ENCODE measurements around the gene BRD3OS. TPM values are rescaled to one million over a fixed set of nuclear protein-coding genes. Genes with fewer than 3 reads are reported as not detected.

Gene BRD3OS
- total and polyA plus RNA-seq, 10 of the 15 experiments (the other 5 are each of a cell fraction or from before 2014, with no cell fraction given) = 2.1 to 13.7 (median 10.7) TPM

- no peak for ATAC-seq
- CTCF ChIA-PET = no interaction called here
Measured at GRCh38 chr9:134032456-134033222, 7.4 kb downstream of the BRD3OS start.

More at GRCh38 chr9:134032456-134033222, 7.4 kb downstream of the BRD3OS start:
- H3K27me3 ChIP-seq (replicated peaks in 1 of 2; ENCODE audit: control insufficient read depth in 2 of 2, insufficient read depth in 2 of 2, low read length in 1 of 2) = no peaks in the 10 kb centered on the region
- H3K4me3 ChIP-seq = no peak overlapping the region
- intact Hi-C loops (cut with micrococcal nuclease; ENCODE audit: unreplicated experiment) (no loop called here), in situ Hi-C loops (cut with MboI) (no loop called here)
- no peak overlapping the region for H3K4me2 ChIP-seq (ENCODE audit: control insufficient read depth, insufficient read depth)
- RAD21 ChIA-PET (ENCODE audit: unreplicated experiment) = no interaction called here
- H3K36me3 ChIP-seq (ENCODE audit: control insufficient read depth in 2 of 2, insufficient read depth in 2 of 2, low read length in 1 of 2) = peaks cover 0 to 17% of the 10 kb centered on the region in 2 experiments; a peak in 3 of 4 replicates
- FAIRE-seq (no peak), DNase-seq (ENCODE audit: low read depth, low spot score) (no peak)
- SMC1A ChIA-PET (ENCODE audit: uncharacterized antibody, unreplicated experiment) = no interaction called here
- no peaks in the 10 kb centered on the region for H3K9me3 ChIP-seq (replicated peaks; ENCODE audit: control insufficient read depth, insufficient read depth, low read length)
- TF ChIP-seq SMAD1 (IDR thresholded peaks at IDR 0.05; ENCODE audit: low read depth, partially characterized antibody) = no peak
- no peak for TF ChIP-seq JUND (IDR thresholded peaks at IDR 0.05; ENCODE audit: low read depth, low read length)
- TF ChIP-seq ATF2 (IDR thresholded peaks at IDR 0.05; ENCODE audit: low read length) = no peak
- TF ChIP-seq BHLHE40 (IDR thresholded peaks at IDR 0.05; ENCODE audit: borderline replicate concordance in 1 of 2, low read depth in 2 of 2, low read length in 1 of 2) = no peak
- no peak for TF ChIP-seq LARP7 (IDR thresholded peaks at IDR 0.05)
- TF ChIP-seq POLR2AphosphoS5 (IDR thresholded peaks at IDR 0.05; ENCODE audit: low read length) = no peak
- no peak for TF ChIP-seq EP300 (IDR thresholded peaks at IDR 0.05; ENCODE audit: borderline replicate concordance in 1 of 2, control insufficient read depth in 1 of 2, low read depth in 2 of 2, low read length in 2 of 2)
- no peak for TF ChIP-seq CREB1 (IDR thresholded peaks at IDR 0.05; ENCODE audit: low read depth)
- no peak for TF ChIP-seq HCFC1 (IDR thresholded peaks at IDR 0.05; ENCODE audit: low read length)
- no peak for TF ChIP-seq ASH2L (IDR thresholded peaks at IDR 0.05; ENCODE audit: borderline replicate concordance, low read depth)
- no peak for TF ChIP-seq PAX8 (IDR thresholded peaks at IDR 0.05)
- no peak for TF ChIP-seq MAX (IDR thresholded peaks at IDR 0.05; ENCODE audit: low read depth, low read length)
- TF ChIP-seq ZBTB4 (CRISPR knock-in tag; IDR thresholded peaks at IDR 0.05) = no peak
- H4K20me1 ChIP-seq (ENCODE audit: control insufficient read depth, insufficient read depth) = no peaks in the 10 kb centered on the region
- 92% methylated on average over 39 of the region's 40 CpGs for WGBS (ENCODE audit: insufficient coverage, insufficient replicate concordance, low lambda C conversion rate, missing lambda C conversion rate)
- POLR2A ChIA-PET = interaction anchor here (0.6 to 0.8 kb wide), 4 partner anchors 27 to 1423 kb away, joined by 3 to 9 read pairs (median 4); no protein-coding TSS in a partner anchor
- BruUV-seq (replicated peaks) = no TSS peak
- no peaks in the 10 kb centered on the region for H3K4me1 ChIP-seq (ENCODE audit: control insufficient read depth, insufficient read depth, low read length)
- no peaks in the 10 kb centered on the region for H3K79me2 ChIP-seq (ENCODE audit: control insufficient read depth, insufficient read depth, low read length)
- no peak overlapping the region for H2AFZ ChIP-seq (ENCODE audit: control insufficient read depth, low read depth, low read length)
- no peak overlapping the region for H3K9ac ChIP-seq (ENCODE audit: control insufficient read depth, insufficient read depth, low read length)
- H3K27ac ChIP-seq (ENCODE audit: control insufficient read depth, insufficient read depth) = no peak overlapping the region

All from GM12878 (cell line).